ENCODE measurements around the gene NECAP2. TPM values are rescaled to one million over a fixed set of nuclear protein-coding genes. Genes with fewer than 3 reads are reported as not detected.
A peak's percentile ranks its signal among the peaks of the same experiment; 100 is the strongest.

NECAP2 gene
- total RNA-seq, 1 donor from 2014 or later: 46.6 TPM

- no peak overlapping the region for H2AFZ ChIP-seq (replicated peaks)
- peaks cover 24% of the 10 kb centered on the region for H3K79me2 ChIP-seq (ENCODE audit: low read depth)
- H3K4me1 ChIP-seq: peaks cover 5% of the 10 kb centered on the region
- no peaks in the 10 kb centered on the region for H3K9me3 ChIP-seq (ENCODE audit: low read depth)
- peaks cover 4% of the 10 kb centered on the region for H3K27me3 Mint-ChIP-seq (ENCODE audit: insufficient read depth, low read depth)
- no peak overlapping the region for H3K27ac ChIP-seq
- H3K36me3 Mint-ChIP-seq: peaks cover 4% of the 10 kb centered on the region
- H3K9me3 Mint-ChIP-seq: no peaks in the 10 kb centered on the region
- H3K4me3 ChIP-seq: no peak overlapping the region
- H3K36me3 ChIP-seq: no peaks in the 10 kb centered on the region
- no peak overlapping the region for H3K9ac ChIP-seq
- H3K27ac Mint-ChIP-seq: no peak overlapping the region
- peaks cover 5% of the 10 kb centered on the region for H3F3A ChIP-seq (ENCODE audit: low read depth)
- no peak for DNase-seq (ENCODE audit: low spot score)
- H3K4me2 ChIP-seq: no peak overlapping the region
- peak overlapping the region; percentile 94 for H3K4me3 Mint-ChIP-seq
- TF ChIP-seq CTCF (IDR thresholded peaks at IDR 0.05) (no peak), EZH2phosphoT487 (IDR thresholded peaks at IDR 0.05) (no peak), EZH2 (IDR thresholded peaks at IDR 0.05) (no peak)
- no peaks in the 10 kb centered on the region for H3K27me3 ChIP-seq
- peaks cover 19% of the 10 kb centered on the region for H4K20me1 ChIP-seq (ENCODE audit: low read depth)
- H3K4me1 Mint-ChIP-seq: peaks cover 14% of the 10 kb centered on the region
Observed at GRCh38 chr1:16442265-16442664, 1.7 kb downstream of the NECAP2 start.

- Histone ChIP-seq H3K9me3 (ENCODE audit: low read depth) (no peaks in the 10 kb centered on the region), H4K20me1 (ENCODE audit: low read depth) (peaks cover 19% of the 10 kb centered on the region), H3K4me3 (no peak overlapping the region), H3K36me3 (no peaks in the 10 kb centered on the region), H3K79me2 (ENCODE audit: low read depth) (peaks cover 24% of the 10 kb centered on the region), H3K4me2 (no peak overlapping the region), H3K9ac (no peak overlapping the region), H3K27me3 (no peaks in the 10 kb centered on the region), H3K4me1 (peaks cover 5% of the 10 kb centered on the region), H3F3A (ENCODE audit: low read depth) (peaks cover 5% of the 10 kb centered on the region), H2AFZ (replicated peaks) (no peak overlapping the region), H3K27ac (no peak overlapping the region)
- TF ChIP-seq EZH2phosphoT487 (IDR thresholded peaks at IDR 0.05) (no peak), EZH2 (IDR thresholded peaks at IDR 0.05) (no peak), CTCF (IDR thresholded peaks at IDR 0.05) (no peak)
- no peak for DNase-seq (ENCODE audit: low spot score)
- Mint-ChIP-seq H3K36me3 (peaks cover 9% of the 10 kb centered on the region), H3K9me3 (no peaks in the 10 kb centered on the region), H3K27ac (no peak overlapping the region), H3K27me3 (ENCODE audit: insufficient read depth, low read depth) (peaks cover 4% of the 10 kb centered on the region), H3K4me1 (peaks cover 14% of the 10 kb centered on the region), H3K4me3 (peak overlapping the region; percentile 66)
Observed at GRCh38 chr1:16442941-16443340, 2.4 kb downstream of the NECAP2 start.

- no peak overlapping the region for H3K4me3 ChIP-seq
- no peak overlapping the region for H3K27ac ChIP-seq
- H3K9me3 ChIP-seq (ENCODE audit: low read depth): no peaks in the 10 kb centered on the region
- H3K27me3 ChIP-seq: no peaks in the 10 kb centered on the region
- H2AFZ ChIP-seq (replicated peaks): no peak overlapping the region
- H3K9ac ChIP-seq: no peak overlapping the region
- TF ChIP-seq EZH2phosphoT487 (IDR thresholded peaks at IDR 0.05) (no peak), EZH2 (IDR thresholded peaks at IDR 0.05) (no peak), CTCF (IDR thresholded peaks at IDR 0.05) (no peak)
- peaks cover 24% of the 10 kb centered on the region for H3K79me2 ChIP-seq (ENCODE audit: low read depth)
- no peak for DNase-seq (ENCODE audit: low spot score)
- peaks cover 4% of the 10 kb centered on the region for H3K27me3 Mint-ChIP-seq (ENCODE audit: insufficient read depth, low read depth)
- H3K4me1 ChIP-seq: peaks cover 5% of the 10 kb centered on the region
- no peak overlapping the region for H3K27ac Mint-ChIP-seq
- H3K4me1 Mint-ChIP-seq: peaks cover 14% of the 10 kb centered on the region
- H4K20me1 ChIP-seq (ENCODE audit: low read depth): peaks cover 19% of the 10 kb centered on the region
- H3K4me3 Mint-ChIP-seq: no peak overlapping the region
- H3K36me3 ChIP-seq: no peaks in the 10 kb centered on the region
- peaks cover 14% of the 10 kb centered on the region for H3K36me3 Mint-ChIP-seq
- H3K4me2 ChIP-seq: no peak overlapping the region
- peaks cover 5% of the 10 kb centered on the region for H3F3A ChIP-seq (ENCODE audit: low read depth)
- no peaks in the 10 kb centered on the region for H3K9me3 Mint-ChIP-seq
Observed at GRCh38 chr1:16443975-16444770, 3.6 kb downstream of the NECAP2 start.

All from neural progenitor cell (in vitro differentiated cells).